ENCODE data around the gene USH2A. TPM values are rescaled to one million over a fixed set of nuclear protein-coding genes. Genes with fewer than 3 reads are reported as not detected.

Gene USH2A
- polyA plus RNA-seq, 3 donors, result not detected

- WGBS (ENCODE audit: insufficient coverage), result 67% methylated on average over 2 of the region's 3 CpGs
- no peaks in the 10 kb centered on the region for H3K9me3 ChIP-seq (replicated peaks in 1 of 2; ENCODE audit: control insufficient read depth in 1 of 2, insufficient read depth in 1 of 2, low read length in 2 of 2)
- no peak for TF ChIP-seq CTCF (IDR thresholded peaks at IDR 0.05)
Observed at GRCh38 chr1:216258386-216258785, 164.9 kb downstream of the USH2A start.

GRCh38 chr1:216250861-216251260 is 172.4 kb downstream of the USH2A start:
- Mint-ChIP-seq H3K9me3 (peaks cover 0 to 4% (median 0%) of the 10 kb centered on the region in 7 donors), H3K27ac (no peak overlapping the region), H3K27me3 (ENCODE audit: low read depth in 3 of 3) (no peaks in the 10 kb centered on the region), H3K36me3 (no peaks in the 10 kb centered on the region), H3K4me3 (no peak overlapping the region), H3K4me1 (no peaks in the 10 kb centered on the region)
- no peak overlapping the region for H2AFZ ChIP-seq (ENCODE audit: insufficient read depth, low read depth, low read length, poor library complexity, severe bottlenecking)
- no peaks in the 10 kb centered on the region for H3K79me2 ChIP-seq (ENCODE audit: insufficient read depth, low read length)
- H3K4me3 ChIP-seq (replicated peaks in 1 of 3; ENCODE audit: low read depth in 2 of 3, low read length in 3 of 3), result no peak overlapping the region
- H3K27ac ChIP-seq (ENCODE audit: low read depth in 1 of 2, low read length in 2 of 2), result no peak overlapping the region
- H3K9ac ChIP-seq (ENCODE audit: insufficient read depth, low read length, poor library complexity, severe bottlenecking), result no peak overlapping the region
- H3K36me3 ChIP-seq (replicated peaks in 1 of 2; ENCODE audit: control insufficient read depth in 1 of 2, insufficient read depth in 2 of 2, low read length in 2 of 2), result no peaks in the 10 kb centered on the region
- H3K9me3 ChIP-seq (replicated peaks in 1 of 2; ENCODE audit: control insufficient read depth in 1 of 2, insufficient read depth in 1 of 2, low read length in 2 of 2), result no peaks in the 10 kb centered on the region
- H4K20me1 ChIP-seq (ENCODE audit: insufficient read depth, low read length), result no peaks in the 10 kb centered on the region
- H3K27me3 ChIP-seq (ENCODE audit: control insufficient read depth in 2 of 2, insufficient read depth in 2 of 2, low read length in 2 of 2), result no peaks in the 10 kb centered on the region
- no peak for TF ChIP-seq CTCF (IDR thresholded peaks at IDR 0.05)
- H3K4me2 ChIP-seq (replicated peaks; ENCODE audit: extremely low read depth, low read length, poor library complexity, severe bottlenecking), result no peak overlapping the region
- no peaks in the 10 kb centered on the region for H3K4me1 ChIP-seq (ENCODE audit: control insufficient read depth in 1 of 2, insufficient read depth in 2 of 2, low read length in 2 of 2)
- intact Hi-C loops (cut with micrococcal nuclease), result no loop called here
- 97% methylated on average over 3 of the region's 5 CpGs for WGBS (ENCODE audit: insufficient coverage)
- no peak for DNase-seq

More at GRCh38 chr1:216258386-216258785, 164.9 kb downstream of the USH2A start:
- H3K4me1 Mint-ChIP-seq, result no peaks in the 10 kb centered on the region
- Histone ChIP-seq H3K79me2 (ENCODE audit: insufficient read depth, low read length) (no peaks in the 10 kb centered on the region), H3K36me3 (replicated peaks in 1 of 2; ENCODE audit: control insufficient read depth in 1 of 2, insufficient read depth in 2 of 2, low read length in 2 of 2) (no peaks in the 10 kb centered on the region), H3K4me2 (replicated peaks; ENCODE audit: extremely low read depth, low read length, poor library complexity, severe bottlenecking) (no peak overlapping the region), H4K20me1 (ENCODE audit: insufficient read depth, low read length) (no peaks in the 10 kb centered on the region), H3K4me1 (ENCODE audit: control insufficient read depth in 1 of 2, insufficient read depth in 2 of 2, low read length in 2 of 2) (no peaks in the 10 kb centered on the region), H3K4me3 (replicated peaks in 1 of 3; ENCODE audit: low read depth in 2 of 3, low read length in 3 of 3) (no peak overlapping the region), H2AFZ (ENCODE audit: insufficient read depth, low read depth, low read length, poor library complexity, severe bottlenecking) (no peak overlapping the region), H3K9ac (ENCODE audit: insufficient read depth, low read length, poor library complexity, severe bottlenecking) (no peak overlapping the region), H3K27ac (ENCODE audit: low read depth in 1 of 2, low read length in 2 of 2) (no peak overlapping the region), H3K27me3 (ENCODE audit: control insufficient read depth in 2 of 2, insufficient read depth in 2 of 2, low read length in 2 of 2) (no peaks in the 10 kb centered on the region)
- intact Hi-C loops (cut with micrococcal nuclease), result no loop called here
- H3K27me3 Mint-ChIP-seq (ENCODE audit: low read depth in 3 of 3), result peaks cover 0 to 1% (median 0%) of the 10 kb centered on the region in 3 donors
- H3K27ac Mint-ChIP-seq, result no peak overlapping the region
- no peak for DNase-seq
- peaks cover 0 to 8% (median 2%) of the 10 kb centered on the region in 7 donors for H3K9me3 Mint-ChIP-seq
- no peaks in the 10 kb centered on the region for H3K36me3 Mint-ChIP-seq
- no peak overlapping the region for H3K4me3 Mint-ChIP-seq
